Choroid plexus epithelial cell (primary cell): ENCODE measurements around the gene ADIG.

Experiments used
- DNase-seq: peaks from one replicate; pipeline ENCODE4 v3.0.0-alpha.2; 2010; ENCODE audit warnings: low read depth
- H3K4me3 ChIP-seq: 2 replicates; pipeline ENCODE4 v1.5.1; 2011; ENCODE audit warnings: low read depth, mild to moderate bottlenecking, control low read depth, low read length, moderate library complexity
- TF ChIP-seq, protein P1 (sequence below): conservative IDR thresholded peaks from 2 replicates; pipeline ENCODE4 v1.5.1; 2011; ENCODE audit warnings: low read depth, mild to moderate bottlenecking, control low read depth, inconsistent platforms, low read length, moderate library complexity

Gene ADIG

DNA sequence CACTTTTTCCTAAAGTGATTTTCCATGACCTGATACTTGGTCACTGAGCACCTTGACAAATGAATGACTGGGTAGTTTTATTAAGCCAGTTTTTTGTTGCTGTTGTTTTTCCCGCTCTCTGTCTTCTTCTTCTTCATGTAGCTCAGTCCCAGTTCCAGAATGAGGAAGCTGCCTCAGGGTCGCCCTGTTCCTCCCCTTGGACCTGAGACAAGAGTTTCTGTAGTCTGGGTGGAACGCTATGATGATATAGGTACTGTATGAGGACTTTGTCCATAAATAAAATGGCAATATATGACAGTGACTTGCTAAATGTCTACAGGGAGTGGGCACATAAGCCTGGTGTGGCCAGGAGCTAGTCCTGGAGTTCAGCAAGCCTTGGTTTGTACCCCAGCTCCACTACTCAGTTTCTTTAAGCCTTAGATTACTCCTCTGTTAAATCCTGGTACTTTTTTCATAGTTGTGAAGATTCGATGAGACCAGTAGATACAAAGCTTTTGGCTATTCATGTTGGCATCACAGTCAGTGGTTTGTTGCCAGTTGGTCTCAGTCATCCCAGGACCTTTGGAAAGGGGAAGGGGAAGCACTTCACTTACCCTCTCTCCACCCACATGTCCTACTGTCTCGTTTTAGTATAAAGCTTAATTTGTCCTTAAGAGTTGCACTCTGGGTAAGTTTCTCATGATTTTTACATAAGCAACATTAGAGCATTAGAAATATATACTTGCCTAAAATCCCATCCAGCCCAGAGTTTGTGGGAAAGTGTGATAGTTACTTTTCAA is 11.1 kb upstream of the ADIG start:
- TF ChIP-seq, protein P1, sequence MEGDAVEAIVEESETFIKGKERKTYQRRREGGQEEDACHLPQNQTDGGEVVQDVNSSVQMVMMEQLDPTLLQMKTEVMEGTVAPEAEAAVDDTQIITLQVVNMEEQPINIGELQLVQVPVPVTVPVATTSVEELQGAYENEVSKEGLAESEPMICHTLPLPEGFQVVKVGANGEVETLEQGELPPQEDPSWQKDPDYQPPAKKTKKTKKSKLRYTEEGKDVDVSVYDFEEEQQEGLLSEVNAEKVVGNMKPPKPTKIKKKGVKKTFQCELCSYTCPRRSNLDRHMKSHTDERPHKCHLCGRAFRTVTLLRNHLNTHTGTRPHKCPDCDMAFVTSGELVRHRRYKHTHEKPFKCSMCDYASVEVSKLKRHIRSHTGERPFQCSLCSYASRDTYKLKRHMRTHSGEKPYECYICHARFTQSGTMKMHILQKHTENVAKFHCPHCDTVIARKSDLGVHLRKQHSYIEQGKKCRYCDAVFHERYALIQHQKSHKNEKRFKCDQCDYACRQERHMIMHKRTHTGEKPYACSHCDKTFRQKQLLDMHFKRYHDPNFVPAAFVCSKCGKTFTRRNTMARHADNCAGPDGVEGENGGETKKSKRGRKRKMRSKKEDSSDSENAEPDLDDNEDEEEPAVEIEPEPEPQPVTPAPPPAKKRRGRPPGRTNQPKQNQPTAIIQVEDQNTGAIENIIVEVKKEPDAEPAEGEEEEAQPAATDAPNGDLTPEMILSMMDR = no peak
- DNase-seq = no peak
- no peak overlapping the region for H3K4me3 ChIP-seq

DNA sequence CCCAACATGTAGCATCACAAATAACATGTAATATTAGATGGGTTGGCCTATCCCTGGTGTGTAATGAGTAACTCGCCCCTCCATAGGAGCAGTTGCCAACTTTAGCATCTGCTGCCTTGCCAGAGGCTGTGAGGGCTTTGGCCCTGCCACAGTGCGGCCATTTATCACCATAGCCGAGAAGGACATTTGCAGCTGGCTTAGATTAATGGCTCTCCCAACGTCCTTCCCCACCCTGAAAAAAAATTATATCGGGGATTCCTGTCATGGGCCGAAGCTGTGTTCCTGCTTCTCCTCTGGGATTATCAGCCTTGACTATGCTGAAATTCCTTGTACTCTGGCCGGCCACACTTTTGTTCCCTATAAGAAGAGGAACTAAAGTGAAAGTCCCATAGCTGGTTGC is 7.6 kb upstream of the ADIG start:
- H3K4me3 ChIP-seq = no peak overlapping the region
- TF ChIP-seq, protein P1 = no peak
- DNase-seq = no peak

DNA sequence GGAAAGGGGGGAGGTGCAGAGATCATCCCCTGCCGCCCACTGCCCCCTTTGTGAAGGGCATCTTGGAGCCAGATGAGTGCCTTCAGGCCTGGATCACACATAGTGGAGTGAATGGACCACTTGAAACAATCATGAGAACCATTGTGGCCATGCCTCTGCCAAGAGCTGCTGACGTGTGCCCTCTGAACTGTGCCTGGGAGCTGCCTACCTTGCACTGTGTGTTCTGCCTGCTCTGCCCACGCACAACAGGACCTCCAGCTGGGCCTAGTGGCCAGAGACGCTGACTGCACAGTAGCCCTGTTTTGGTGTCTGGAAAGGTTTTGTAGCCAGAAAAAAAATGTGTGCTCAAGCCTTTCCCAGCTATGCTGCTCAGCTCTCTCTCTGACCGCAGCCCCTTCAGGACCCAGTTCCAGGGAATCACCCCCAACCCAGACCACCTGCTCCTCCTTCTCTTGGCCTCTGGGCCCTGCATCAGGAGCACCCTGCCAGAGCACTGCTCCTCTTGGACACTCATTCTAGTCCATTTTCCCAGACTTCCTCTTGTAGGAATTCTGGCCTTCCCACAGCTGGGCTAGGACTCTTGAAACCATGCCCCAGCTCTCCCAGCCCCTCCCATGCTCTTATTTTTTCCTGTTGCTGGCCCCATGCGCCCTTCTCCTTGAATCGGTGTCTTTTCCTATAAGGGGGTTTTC is 1.6 kb upstream of the ADIG start:
- TF ChIP-seq, protein P1 = no peak
- no peak overlapping the region for H3K4me3 ChIP-seq
- DNase-seq = peak; percentile 36

DNA sequence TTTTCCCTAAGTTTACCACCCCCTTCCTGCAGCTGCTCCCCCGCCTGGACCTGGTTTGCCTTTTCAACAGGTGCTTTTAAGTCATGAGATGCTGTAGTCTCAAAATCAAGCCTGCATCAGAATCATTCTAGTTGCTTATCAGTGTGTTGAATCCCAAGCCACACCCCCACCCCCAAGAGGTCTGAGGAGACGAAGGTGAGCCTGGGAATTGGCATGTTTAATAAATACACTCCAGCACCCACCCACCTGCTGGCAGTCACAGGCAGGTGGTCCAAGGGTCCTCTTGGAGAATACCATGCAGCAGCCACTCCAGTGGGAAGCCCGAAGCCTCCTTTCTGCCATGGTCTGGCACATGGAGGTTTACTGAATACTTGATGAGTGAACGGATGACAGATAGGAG is 1.1 kb upstream of the ADIG start:
- DNase-seq = no peak
- TF ChIP-seq, protein P1 = no peak
- H3K4me3 ChIP-seq = no peak overlapping the region

DNA sequence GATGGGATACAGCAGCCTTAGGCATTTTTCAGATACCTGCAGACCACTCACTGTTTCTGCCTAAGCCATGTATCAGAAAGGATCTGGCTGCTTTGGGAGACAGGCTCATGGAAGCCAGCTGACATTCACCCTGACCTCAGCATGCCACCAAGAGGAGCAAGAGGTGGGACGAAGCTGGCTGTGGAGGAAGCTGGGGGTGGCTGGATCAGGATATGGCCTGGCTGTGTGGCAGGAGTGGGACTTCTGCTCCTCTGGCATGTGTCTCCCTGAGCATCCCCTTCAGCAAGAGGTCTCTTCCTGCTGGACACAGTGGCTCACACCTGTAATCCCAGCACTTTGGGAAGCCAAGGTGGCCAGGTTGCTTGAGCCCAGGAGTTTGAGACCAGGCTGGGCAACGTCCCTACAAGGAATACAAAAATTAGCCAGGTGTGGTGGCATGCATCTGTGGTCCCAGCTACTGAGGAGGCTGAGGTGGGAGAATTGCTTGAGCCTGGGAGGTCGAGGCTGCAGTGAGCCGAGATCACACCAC is 897 bp downstream of the ADIG start:
- no peak overlapping the region for H3K4me3 ChIP-seq
- no peak for DNase-seq
- TF ChIP-seq, protein P1 = no peak

DNA sequence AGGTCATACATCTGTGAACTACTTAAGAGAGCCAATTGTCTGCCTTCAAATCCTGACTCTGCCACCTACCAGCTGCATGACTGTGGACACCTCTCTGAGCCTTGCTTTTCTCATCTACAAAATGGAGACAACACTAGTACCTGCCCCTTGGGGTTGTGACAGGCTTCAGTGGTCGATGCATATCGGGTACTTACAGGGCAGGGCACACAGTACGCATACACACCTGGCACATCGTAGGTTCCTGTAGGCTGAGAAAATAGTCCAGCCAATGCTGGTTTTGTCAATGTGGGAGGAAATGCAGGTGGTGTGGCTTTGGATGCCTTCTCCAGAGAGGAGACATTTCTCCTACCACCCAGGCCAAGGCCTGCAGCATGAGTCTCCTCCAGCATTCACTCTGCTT is 2.3 kb downstream of the ADIG start:
- no peak for DNase-seq
- no peak overlapping the region for H3K4me3 ChIP-seq
- TF ChIP-seq, protein P1 = no peak
